Mammary microvascular endothelial cell (primary cell): Measurements from ENCODE around the gene ZCCHC14. TPM values are rescaled to one million over a fixed set of nuclear protein-coding genes. Genes with fewer than 3 reads are reported as not detected.

Source experiments
- total RNA-seq: library from RNA; depleted of rRNA; stranded (reverse); fragments of >200 nt; gene quantifications from 2 replicates; pipeline ENCODE4 v1.2.3, GENCODE V29; 2015

The ZCCHC14 gene
- 5.4 and 5.9 TPM in 2 replicates for total RNA-seq

GRCh38 chr16:87492721-87493607 lies at the start of gene ZCCHC14:
Gene ZCCHC14 (minus strand): TSS chr16:87493024. CDS start chr16:87492238, 786 bp downstream.

GRCh38 chr16:87391950-87392820 lies 100.6 kb downstream of the ZCCHC14 start, which contains the start of gene MAP1LC3B:
Gene MAP1LC3B (plus strand): TSS chr16:87392336. CDS start chr16:87392428, 92 bp downstream.

GRCh38 chr16:87383505-87384161 lies 109.2 kb downstream of the ZCCHC14 start, which contains the start of gene FBXO31:
Gene FBXO31 (minus strand): TSS chr16:87383776. CDS start chr16:87383744, 32 bp downstream.

Other genes starting within 250 kb of the ZCCHC14 start
- gene C16orf95, start 175.6 kb downstream of the ZCCHC14 start, total RNA-seq: 2.2 and 2.3 TPM in 2 replicates
- 21.9 and 26.9 TPM in 2 replicates for gene FBXO31, start 109.2 kb downstream of the ZCCHC14 start, total RNA-seq
- 50.8 and 56.0 TPM in 2 replicates for gene MAP1LC3B, start 100.7 kb downstream of the ZCCHC14 start, total RNA-seq
- 0.13 TPM in 1 of 2 replicates, not detected in the other for gene JPH3, start 109.5 kb upstream of the ZCCHC14 start, total RNA-seq